ENCODE measurements around the gene ELP4. TPM values are rescaled to one million over a fixed set of nuclear protein-coding genes. Genes with fewer than 3 reads are reported as not detected.

The ELP4 gene
- total RNA-seq, 1 experiment from 2014 or later, result 21.4 TPM

DNA sequence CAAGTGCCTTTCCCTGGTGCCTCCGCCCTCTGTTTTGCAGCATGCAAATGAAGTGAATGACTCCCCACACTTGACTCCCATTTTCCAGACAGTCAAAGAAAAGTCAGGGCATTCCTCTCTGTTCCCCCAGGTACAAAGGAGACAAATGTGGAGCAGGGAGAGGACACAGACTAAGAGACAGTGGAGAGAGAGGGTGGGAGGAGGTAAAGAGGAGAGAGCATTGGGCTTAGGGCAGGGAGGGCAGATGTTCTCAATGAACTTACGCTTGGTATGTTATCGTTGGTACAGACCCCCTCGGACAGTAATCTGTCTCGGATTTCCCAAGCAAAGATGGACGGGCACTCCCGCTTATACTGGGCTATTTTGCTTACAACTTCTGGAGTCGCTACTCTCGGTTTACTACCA lies 291.7 kb downstream of the ELP4 start:
- Histone ChIP-seq H4K20me1 (ENCODE audit: insufficient read depth) (no peaks in the 10 kb centered on the region), H3K27me3 (ENCODE audit: insufficient read depth, low read length) (no peaks in the 10 kb centered on the region), H2AFZ (ENCODE audit: low read depth, low read length, poor library complexity, severe bottlenecking) (no peak overlapping the region), H3K36me3 (ENCODE audit: control insufficient read depth in 1 of 2, insufficient read depth in 2 of 2, low read length in 2 of 2) (no peaks in the 10 kb centered on the region; a peak in 1 of 4 replicates), H3K27ac (ENCODE audit: low read depth, low read length) (no peak overlapping the region), H3K9me2 (ENCODE audit: insufficient read depth) (no peaks in the 10 kb centered on the region), H3K9ac (ENCODE audit: low read length) (no peak overlapping the region), H3K4me2 (ENCODE audit: low read length) (no peak overlapping the region), H3K79me2 (ENCODE audit: insufficient read depth, low read length) (no peaks in the 10 kb centered on the region), H3K9me3 (ENCODE audit: control insufficient read depth in 1 of 2, insufficient read depth in 1 of 2, low read depth in 1 of 2, low read length in 2 of 2) (no peaks in the 10 kb centered on the region), H3K4me3 (replicated peaks in 1 of 2; ENCODE audit: low read depth in 1 of 2, low read length in 2 of 2) (no peak overlapping the region), H3K4me1 (ENCODE audit: control insufficient read depth in 1 of 2, insufficient read depth in 2 of 2, low read length in 2 of 2) (no peaks in the 10 kb centered on the region)
- ChIA-PET RAD21 (ENCODE audit: low non-redundant PET in 1 of 2, low total read pairs in 2 of 2, uncharacterized antibody in 2 of 2, unreplicated experiment in 2 of 2) (no interaction called here), CTCF (no interaction called here), POLR2A (no interaction called here)
- no peak for TF ChIP-seq ZFX (IDR thresholded peaks at IDR 0.05)
- TF ChIP-seq EGR1 (IDR thresholded peaks at IDR 0.05; ENCODE audit: low read depth), result no peak
- no peak for DNase-seq (ENCODE audit: low read depth, low spot score)
- BruUV-seq (replicated peaks), result no TSS peak
- no peak for ATAC-seq
- intact Hi-C loops (cut with micrococcal nuclease), result no loop called here

DNA sequence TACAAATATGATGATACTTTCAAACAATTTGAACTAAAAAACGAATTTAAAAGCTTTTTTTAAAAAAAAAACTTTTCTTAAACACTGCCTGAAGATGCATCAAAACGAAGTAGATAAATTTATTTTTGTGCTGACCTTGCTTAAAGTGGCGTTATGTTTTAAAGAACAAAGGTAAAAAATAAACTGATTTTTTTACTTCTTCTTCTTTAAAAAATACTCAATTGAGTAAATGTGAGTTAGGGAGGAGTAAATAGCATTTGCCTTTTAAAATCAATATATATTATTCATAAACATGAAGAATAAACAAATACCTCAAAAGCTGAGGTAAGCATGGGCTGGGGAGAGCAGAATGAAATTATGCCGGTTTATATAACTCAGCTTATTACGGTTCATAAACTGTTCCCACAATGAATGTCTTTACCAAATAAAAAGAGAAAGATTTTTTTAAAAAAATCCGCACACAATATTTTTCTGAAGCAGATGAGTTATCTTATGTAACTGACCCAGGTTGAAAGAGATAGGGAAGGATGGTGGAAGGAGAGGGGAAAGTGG lies 292.5 kb downstream of the ELP4 start:
- H3K4me2 ChIP-seq (ENCODE audit: low read length), result no peak overlapping the region
- no peak overlapping the region for H2AFZ ChIP-seq (ENCODE audit: low read depth, low read length, poor library complexity, severe bottlenecking)
- DNase-seq (ENCODE audit: low read depth, low spot score), result no peak
- no peaks in the 10 kb centered on the region for H3K4me1 ChIP-seq (ENCODE audit: control insufficient read depth in 1 of 2, insufficient read depth in 2 of 2, low read length in 2 of 2)
- CTCF ChIA-PET, result no interaction called here
- no peaks in the 10 kb centered on the region for H3K9me3 ChIP-seq (ENCODE audit: control insufficient read depth in 1 of 2, insufficient read depth in 1 of 2, low read depth in 1 of 2, low read length in 2 of 2)
- H3K27ac ChIP-seq (ENCODE audit: low read depth, low read length), result no peak overlapping the region
- no peaks in the 10 kb centered on the region for H3K9me2 ChIP-seq (ENCODE audit: insufficient read depth)
- intact Hi-C loops (cut with micrococcal nuclease), result no loop called here
- H3K9ac ChIP-seq (ENCODE audit: low read length), result no peak overlapping the region
- H3K27me3 ChIP-seq (ENCODE audit: insufficient read depth, low read length), result no peaks in the 10 kb centered on the region
- RAD21 ChIA-PET (ENCODE audit: low non-redundant PET in 1 of 2, low total read pairs in 2 of 2, uncharacterized antibody in 2 of 2, unreplicated experiment in 2 of 2), result no interaction called here
- POLR2A ChIA-PET, result no interaction called here
- no peak for ATAC-seq
- H3K79me2 ChIP-seq (ENCODE audit: insufficient read depth, low read length), result no peaks in the 10 kb centered on the region
- BruUV-seq (replicated peaks), result no TSS peak
- H4K20me1 ChIP-seq (ENCODE audit: insufficient read depth), result no peaks in the 10 kb centered on the region
- no peak overlapping the region for H3K4me3 ChIP-seq (replicated peaks in 1 of 2; ENCODE audit: low read depth in 1 of 2, low read length in 2 of 2)
- H3K36me3 ChIP-seq (ENCODE audit: control insufficient read depth in 1 of 2, insufficient read depth in 2 of 2, low read length in 2 of 2), result no peaks in the 10 kb centered on the region; a peak in 1 of 4 replicates
- no peak for TF ChIP-seq FOSL1 (IDR thresholded peaks at IDR 0.05; ENCODE audit: low read depth)
- TF ChIP-seq POLR2AphosphoS5 (IDR thresholded peaks at IDR 0.05; ENCODE audit: low read depth, low read length), result no peak
- TF ChIP-seq, protein P1, sequence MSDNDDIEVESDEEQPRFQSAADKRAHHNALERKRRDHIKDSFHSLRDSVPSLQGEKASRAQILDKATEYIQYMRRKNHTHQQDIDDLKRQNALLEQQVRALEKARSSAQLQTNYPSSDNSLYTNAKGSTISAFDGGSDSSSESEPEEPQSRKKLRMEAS (IDR thresholded peaks at IDR 0.05), result no peak
- no peak for TF ChIP-seq SRF (IDR thresholded peaks at IDR 0.05; ENCODE audit: low read depth)
- no peak for TF ChIP-seq ELF1 (IDR thresholded peaks at IDR 0.05; ENCODE audit: borderline replicate concordance, low read depth)
- TF ChIP-seq EGR1 (IDR thresholded peaks at IDR 0.05; ENCODE audit: low read depth), result no peak
- TF ChIP-seq, protein P2, sequence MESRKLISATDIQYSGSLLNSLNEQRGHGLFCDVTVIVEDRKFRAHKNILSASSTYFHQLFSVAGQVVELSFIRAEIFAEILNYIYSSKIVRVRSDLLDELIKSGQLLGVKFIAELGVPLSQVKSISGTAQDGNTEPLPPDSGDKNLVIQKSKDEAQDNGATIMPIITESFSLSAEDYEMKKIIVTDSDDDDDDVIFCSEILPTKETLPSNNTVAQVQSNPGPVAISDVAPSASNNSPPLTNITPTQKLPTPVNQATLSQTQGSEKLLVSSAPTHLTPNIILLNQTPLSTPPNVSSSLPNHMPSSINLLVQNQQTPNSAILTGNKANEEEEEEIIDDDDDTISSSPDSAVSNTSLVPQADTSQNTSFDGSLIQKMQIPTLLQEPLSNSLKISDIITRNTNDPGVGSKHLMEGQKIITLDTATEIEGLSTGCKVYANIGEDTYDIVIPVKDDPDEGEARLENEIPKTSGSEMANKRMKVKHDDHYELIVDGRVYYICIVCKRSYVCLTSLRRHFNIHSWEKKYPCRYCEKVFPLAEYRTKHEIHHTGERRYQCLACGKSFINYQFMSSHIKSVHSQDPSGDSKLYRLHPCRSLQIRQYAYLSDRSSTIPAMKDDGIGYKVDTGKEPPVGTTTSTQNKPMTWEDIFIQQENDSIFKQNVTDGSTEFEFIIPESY (IDR thresholded peaks at IDR 0.05; ENCODE audit: extremely low read depth, insufficient replicate concordance, low read length), result no peak
- TF ChIP-seq, protein P3, sequence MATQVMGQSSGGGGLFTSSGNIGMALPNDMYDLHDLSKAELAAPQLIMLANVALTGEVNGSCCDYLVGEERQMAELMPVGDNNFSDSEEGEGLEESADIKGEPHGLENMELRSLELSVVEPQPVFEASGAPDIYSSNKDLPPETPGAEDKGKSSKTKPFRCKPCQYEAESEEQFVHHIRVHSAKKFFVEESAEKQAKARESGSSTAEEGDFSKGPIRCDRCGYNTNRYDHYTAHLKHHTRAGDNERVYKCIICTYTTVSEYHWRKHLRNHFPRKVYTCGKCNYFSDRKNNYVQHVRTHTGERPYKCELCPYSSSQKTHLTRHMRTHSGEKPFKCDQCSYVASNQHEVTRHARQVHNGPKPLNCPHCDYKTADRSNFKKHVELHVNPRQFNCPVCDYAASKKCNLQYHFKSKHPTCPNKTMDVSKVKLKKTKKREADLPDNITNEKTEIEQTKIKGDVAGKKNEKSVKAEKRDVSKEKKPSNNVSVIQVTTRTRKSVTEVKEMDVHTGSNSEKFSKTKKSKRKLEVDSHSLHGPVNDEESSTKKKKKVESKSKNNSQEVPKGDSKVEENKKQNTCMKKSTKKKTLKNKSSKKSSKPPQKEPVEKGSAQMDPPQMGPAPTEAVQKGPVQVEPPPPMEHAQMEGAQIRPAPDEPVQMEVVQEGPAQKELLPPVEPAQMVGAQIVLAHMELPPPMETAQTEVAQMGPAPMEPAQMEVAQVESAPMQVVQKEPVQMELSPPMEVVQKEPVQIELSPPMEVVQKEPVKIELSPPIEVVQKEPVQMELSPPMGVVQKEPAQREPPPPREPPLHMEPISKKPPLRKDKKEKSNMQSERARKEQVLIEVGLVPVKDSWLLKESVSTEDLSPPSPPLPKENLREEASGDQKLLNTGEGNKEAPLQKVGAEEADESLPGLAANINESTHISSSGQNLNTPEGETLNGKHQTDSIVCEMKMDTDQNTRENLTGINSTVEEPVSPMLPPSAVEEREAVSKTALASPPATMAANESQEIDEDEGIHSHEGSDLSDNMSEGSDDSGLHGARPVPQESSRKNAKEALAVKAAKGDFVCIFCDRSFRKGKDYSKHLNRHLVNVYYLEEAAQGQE (IDR thresholded peaks at IDR 0.05; ENCODE audit: low read depth), result no peak
- TF ChIP-seq, protein P4, sequence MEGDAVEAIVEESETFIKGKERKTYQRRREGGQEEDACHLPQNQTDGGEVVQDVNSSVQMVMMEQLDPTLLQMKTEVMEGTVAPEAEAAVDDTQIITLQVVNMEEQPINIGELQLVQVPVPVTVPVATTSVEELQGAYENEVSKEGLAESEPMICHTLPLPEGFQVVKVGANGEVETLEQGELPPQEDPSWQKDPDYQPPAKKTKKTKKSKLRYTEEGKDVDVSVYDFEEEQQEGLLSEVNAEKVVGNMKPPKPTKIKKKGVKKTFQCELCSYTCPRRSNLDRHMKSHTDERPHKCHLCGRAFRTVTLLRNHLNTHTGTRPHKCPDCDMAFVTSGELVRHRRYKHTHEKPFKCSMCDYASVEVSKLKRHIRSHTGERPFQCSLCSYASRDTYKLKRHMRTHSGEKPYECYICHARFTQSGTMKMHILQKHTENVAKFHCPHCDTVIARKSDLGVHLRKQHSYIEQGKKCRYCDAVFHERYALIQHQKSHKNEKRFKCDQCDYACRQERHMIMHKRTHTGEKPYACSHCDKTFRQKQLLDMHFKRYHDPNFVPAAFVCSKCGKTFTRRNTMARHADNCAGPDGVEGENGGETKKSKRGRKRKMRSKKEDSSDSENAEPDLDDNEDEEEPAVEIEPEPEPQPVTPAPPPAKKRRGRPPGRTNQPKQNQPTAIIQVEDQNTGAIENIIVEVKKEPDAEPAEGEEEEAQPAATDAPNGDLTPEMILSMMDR (IDR thresholded peaks at IDR 0.05 in 2 of 3, conservative IDR thresholded peaks at IDR 0.05 in 1 of 3; ENCODE audit: borderline replicate concordance in 1 of 3, insufficient read depth in 1 of 3, low read depth in 2 of 3, low read length in 2 of 3), result no peak
- TF ChIP-seq YY1 (IDR thresholded peaks at IDR 0.05; ENCODE audit: extremely low read depth, insufficient replicate concordance, low read depth, low read length), result no peak
- no peak for TF ChIP-seq JUND (IDR thresholded peaks at IDR 0.05)
- TF ChIP-seq ZFX (IDR thresholded peaks at IDR 0.05), result no peak
- no peak for TF ChIP-seq RAD21 (IDR thresholded peaks at IDR 0.05; ENCODE audit: low read depth)

Data from HCT116 (cell line).